GM23338 (cell line): ENCODE data around the gene SLC9A8.

Source experiments
- CREB1 ChIP-seq: fragments of 250-450 bp; sonication (Bioruptor Pico); IDR thresholded peaks from 2 replicates; pipeline ENCODE4 v1.5.0; 2020; ENCODE audit warnings: low read depth, mild to moderate bottlenecking, moderate library complexity
- CTCF ChIP-seq, 2 experiments: fragments of 200-600 bp in 1 of 2; sonication (generic) in 1 of 2; conservative IDR thresholded peaks; 2 replicates each; pipeline versions ENCODE4 v1.5.1 to v1.6.1; 2016 to 2017; ENCODE audit warnings: antibody characterized with exemption in 2 of 2, low read depth in 2 of 2, mild to moderate bottlenecking in 2 of 2, moderate library complexity in 1 of 2
- ETS1 ChIP-seq: IDR thresholded peaks from 2 replicates; pipeline ENCODE4 v1.6.1; 2016; ENCODE audit warnings: antibody characterized with exemption
- EZH2 ChIP-seq: fragments of 200-600 bp; sonication (generic); IDR thresholded peaks from one replicate; pipeline ENCODE4 v1.8.0; 2017; ENCODE audit warnings: antibody characterized with exemption, mild to moderate bottlenecking, low read depth; ENCODE audit not compliant: unreplicated experiment
- EZH2phosphoT487 ChIP-seq: fragments of 200-600 bp; sonication (generic); IDR thresholded peaks from one replicate; pipeline ENCODE4 v1.8.1; 2018; ENCODE audit warnings: antibody characterized with exemption; ENCODE audit not compliant: unreplicated experiment
- JUNB ChIP-seq: IDR thresholded peaks from one replicate; pipeline ENCODE4 v1.6.1; 2016; ENCODE audit warnings: antibody characterized with exemption; ENCODE audit not compliant: unreplicated experiment
- NANOG ChIP-seq: IDR thresholded peaks from 2 replicates; pipeline ENCODE4 v1.6.1; 2016; ENCODE audit warnings: antibody characterized with exemption, borderline replicate concordance
- POLR2AphosphoS5 ChIP-seq: IDR thresholded peaks from 2 replicates; pipeline ENCODE4 v1.6.1; 2016; ENCODE audit warnings: antibody characterized with exemption, low read depth
- REST ChIP-seq: IDR thresholded peaks from one replicate; pipeline ENCODE4 v1.6.1; 2018; ENCODE audit warnings: antibody characterized with exemption; ENCODE audit not compliant: unreplicated experiment
- STAT1 ChIP-seq: IDR thresholded peaks from one replicate; pipeline ENCODE4 v1.6.1; 2016; ENCODE audit warnings: antibody characterized with exemption; ENCODE audit not compliant: unreplicated experiment
- ZNF331 ChIP-seq: fragments of 250-450 bp; sonication (Bioruptor Pico); IDR thresholded peaks from 2 replicates; pipeline ENCODE4 v1.5.0; 2020; ENCODE audit warnings: low read depth, mild to moderate bottlenecking, moderate library complexity

GRCh38 chr20:49809803-49810359, 2.7 kb upstream of the SLC9A8 start:
- TF ChIP-seq CTCF (conservative IDR thresholded peaks at IDR 0.05; ENCODE audit: low read depth in 2 of 2) (no peak), REST (no peak), POLR2AphosphoS5 (no peak), CREB1 (CRISPR knock-in tag) (no peak), NANOG (no peak), EZH2phosphoT487 (no peak), EZH2 (no peak), STAT1 (no peak), ETS1 (no peak), JUNB (no peak), ZNF331 (CRISPR knock-in tag) (no peak)
